Measurements from ENCODE around the gene MBD2. TPM values are rescaled to one million over a fixed set of nuclear protein-coding genes. Genes with fewer than 3 reads are reported as not detected.
A peak's percentile ranks its signal among the peaks of the same experiment; 100 is the strongest.

Gene MBD2
- total RNA-seq, 1 experiment from 2014 or later = 37.0 TPM

- BruUV-seq (replicated peaks) = no TSS peak
- peak; percentile 27 for ATAC-seq
- H2AFZ ChIP-seq (ENCODE audit: low read length) = no peak overlapping the region
These were observed 764 bp downstream of the MBD2 start for GRCh38 chr18:54223568-54224241.

DNA sequence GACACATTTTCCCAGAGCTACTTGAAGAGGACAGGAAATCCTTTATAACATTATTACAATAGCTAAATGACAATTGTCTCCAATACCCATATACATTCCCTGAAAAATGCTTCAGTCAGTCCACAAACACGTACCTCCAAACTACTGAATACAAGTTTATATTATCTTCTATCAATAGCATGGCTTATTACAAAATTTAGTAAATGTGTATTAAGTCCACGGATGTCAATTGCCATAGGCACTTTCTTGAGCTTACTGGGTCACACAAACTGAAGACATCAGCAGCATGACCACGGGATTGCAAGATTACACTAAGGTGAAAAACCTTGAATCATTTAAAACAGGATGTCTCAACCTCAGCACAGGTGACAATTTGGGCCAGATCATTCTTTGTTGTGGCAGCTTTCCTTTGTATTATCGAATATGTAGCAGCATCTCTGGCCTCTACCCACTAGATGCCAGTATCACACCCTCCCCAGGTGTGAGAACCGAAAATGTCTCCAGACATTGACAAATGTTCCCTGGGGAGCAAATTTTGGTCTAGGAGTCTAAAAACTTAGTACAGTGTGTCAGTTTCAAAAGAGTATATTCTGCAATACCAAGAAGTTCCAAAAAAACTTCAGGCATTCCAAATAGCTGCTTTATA lies 1.4 kb downstream of the MBD2 start:
- peak overlapping the region; percentile 45 for H3K27ac ChIP-seq (ENCODE audit: low read length)
- POLR2A ChIA-PET (ENCODE audit: unreplicated experiment) = interaction anchor here (0.6 kb wide), 4 partner anchors 27 to 133 kb away, joined by 3 to 4 read pairs (median 4); no protein-coding TSS in a partner anchor
- no peak overlapping the region for H2AFZ ChIP-seq (ENCODE audit: low read length)
- TSS peak; percentile 42 for BruUV-seq (replicated peaks)
- peaks cover 59% of the 10 kb centered on the region for H3K79me2 ChIP-seq (ENCODE audit: low read length)
- H3K36me3 ChIP-seq (ENCODE audit: low read depth, low read length) = no peaks in the 10 kb centered on the region
- peak overlapping the region; percentile 74 for H3K9ac ChIP-seq (ENCODE audit: low read length)
- intact Hi-C loops (cut with micrococcal nuclease) = loop anchor here (1.0 to 10.0 kb wide), 4 partner anchors 16 to 132 kb away; partner anchors contain the start of genes C18orf54 and STARD6
- TF ChIP-seq, protein P1, sequence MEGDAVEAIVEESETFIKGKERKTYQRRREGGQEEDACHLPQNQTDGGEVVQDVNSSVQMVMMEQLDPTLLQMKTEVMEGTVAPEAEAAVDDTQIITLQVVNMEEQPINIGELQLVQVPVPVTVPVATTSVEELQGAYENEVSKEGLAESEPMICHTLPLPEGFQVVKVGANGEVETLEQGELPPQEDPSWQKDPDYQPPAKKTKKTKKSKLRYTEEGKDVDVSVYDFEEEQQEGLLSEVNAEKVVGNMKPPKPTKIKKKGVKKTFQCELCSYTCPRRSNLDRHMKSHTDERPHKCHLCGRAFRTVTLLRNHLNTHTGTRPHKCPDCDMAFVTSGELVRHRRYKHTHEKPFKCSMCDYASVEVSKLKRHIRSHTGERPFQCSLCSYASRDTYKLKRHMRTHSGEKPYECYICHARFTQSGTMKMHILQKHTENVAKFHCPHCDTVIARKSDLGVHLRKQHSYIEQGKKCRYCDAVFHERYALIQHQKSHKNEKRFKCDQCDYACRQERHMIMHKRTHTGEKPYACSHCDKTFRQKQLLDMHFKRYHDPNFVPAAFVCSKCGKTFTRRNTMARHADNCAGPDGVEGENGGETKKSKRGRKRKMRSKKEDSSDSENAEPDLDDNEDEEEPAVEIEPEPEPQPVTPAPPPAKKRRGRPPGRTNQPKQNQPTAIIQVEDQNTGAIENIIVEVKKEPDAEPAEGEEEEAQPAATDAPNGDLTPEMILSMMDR (conservative IDR thresholded peaks at IDR 0.05; ENCODE audit: low read depth, low read length) = peak; percentile 50; the same call in 1 of the 2 replicates
- TF ChIP-seq EZH2 (IDR thresholded peaks at IDR 0.05; ENCODE audit: low read length, unreplicated experiment) (no peak), EZH2phosphoT487 (IDR thresholded peaks at IDR 0.05; ENCODE audit: borderline replicate concordance, low read length) (no peak)
- peaks cover 23% of the 10 kb centered on the region for H3K4me1 ChIP-seq (ENCODE audit: insufficient read depth, low read length)
- H3K4me2 ChIP-seq (ENCODE audit: low read length) = peak overlapping the region; percentile 84
- CTCF ChIA-PET = interaction anchor here (0.5 to 1.7 kb wide), 4 partner anchors 48 to 108 kb away, joined by 3 to 15 read pairs (median 5); no protein-coding TSS in a partner anchor
- no peaks in the 10 kb centered on the region for H3K9me2 ChIP-seq (replicated peaks; ENCODE audit: low read length)
- no peaks in the 10 kb centered on the region for H3K27me3 ChIP-seq (ENCODE audit: low read length)
- ATAC-seq (peak; percentile 2; the same call in 1 of the 2 replicates), DNase-seq (no peak)
- peak overlapping the region; percentile 71 for H3K4me3 ChIP-seq (ENCODE audit: low read length)
- no peaks in the 10 kb centered on the region for H3K9me3 ChIP-seq (ENCODE audit: low read length)
- no peaks in the 10 kb centered on the region for H3F3A ChIP-seq (ENCODE audit: low read length, unreplicated experiment)
- H4K20me1 ChIP-seq (ENCODE audit: low read length) = peaks cover 39% of the 10 kb centered on the region

More at GRCh38 chr18:54223568-54224241, 764 bp downstream of the MBD2 start:
- H3K9me2 ChIP-seq (replicated peaks; ENCODE audit: low read length) = no peaks in the 10 kb centered on the region
- H3K27ac ChIP-seq (ENCODE audit: low read length) = peak overlapping the region; percentile 45
- peak overlapping the region; percentile 74 for H3K9ac ChIP-seq (ENCODE audit: low read length)
- DNase-seq = peak; percentile 89
- intact Hi-C loops (cut with micrococcal nuclease) = loop anchor here (1.0 to 10.0 kb wide), 4 partner anchors 17 to 131 kb away; partner anchors contain the start of genes C18orf54 and STARD6
- TF ChIP-seq EZH2phosphoT487 (IDR thresholded peaks at IDR 0.05; ENCODE audit: borderline replicate concordance, low read length) (no peak), EZH2 (IDR thresholded peaks at IDR 0.05; ENCODE audit: low read length, unreplicated experiment) (no peak)
- TF ChIP-seq, protein P1 (conservative IDR thresholded peaks at IDR 0.05; ENCODE audit: low read depth, low read length) = no peak
- peak overlapping the region; percentile 84 for H3K4me2 ChIP-seq (ENCODE audit: low read length)
- POLR2A ChIA-PET (ENCODE audit: unreplicated experiment) = interaction anchor here (0.6 kb wide), 3 partner anchors 28 to 47 kb away, joined by 3 to 4 read pairs (median 4); no protein-coding TSS in a partner anchor
- no peaks in the 10 kb centered on the region for H3K9me3 ChIP-seq (ENCODE audit: low read length)
- H3K27me3 ChIP-seq (ENCODE audit: low read length) = no peaks in the 10 kb centered on the region
- H4K20me1 ChIP-seq (ENCODE audit: low read length) = peaks cover 36% of the 10 kb centered on the region
- no peaks in the 10 kb centered on the region for H3K36me3 ChIP-seq (ENCODE audit: low read depth, low read length)
- peaks cover 23% of the 10 kb centered on the region for H3K4me1 ChIP-seq (ENCODE audit: insufficient read depth, low read length)
- H3K79me2 ChIP-seq (ENCODE audit: low read length) = peaks cover 52% of the 10 kb centered on the region
- CTCF ChIA-PET = interaction anchor here (0.5 to 1.7 kb wide), 4 partner anchors 47 to 107 kb away, joined by 3 to 15 read pairs (median 5); no protein-coding TSS in a partner anchor
- peak overlapping the region; percentile 71 for H3K4me3 ChIP-seq (ENCODE audit: low read length)
- H3F3A ChIP-seq (ENCODE audit: low read length, unreplicated experiment) = no peaks in the 10 kb centered on the region
